Left ventricle myocardium inferior (tissue), 1 donor: Measurements from ENCODE around the gene MOK. TPM values are rescaled to one million over a fixed set of nuclear protein-coding genes. Genes with fewer than 3 reads are reported as not detected.
"Not testable (repeated sequence)": the region's sequence is repeated elsewhere in the genome, so short reads cannot be mapped to it uniquely, and the experiment has no call there.

Experiments used
- DNase-seq: peaks from one replicate; pipeline ENCODE4 v3.0.0-alpha.2; 2020
- H3K27ac ChIP-seq: fragments of 200-600 bp; replicated peaks from 2 replicates; pipeline ENCODE4 v1.8.0; 2021
- H3K27me3 ChIP-seq: fragments of 200-600 bp; 2 replicates; pipeline ENCODE4 v1.8.0; 2021; ENCODE audit warnings: low read depth
- H3K36me3 ChIP-seq: fragments of 200-600 bp; 2 replicates; pipeline ENCODE4 v1.8.0; 2021
- H3K4me1 ChIP-seq: fragments of 200-600 bp; 2 replicates; pipeline ENCODE4 v1.8.0; 2021
- H3K4me3 ChIP-seq: fragments of 200-600 bp; 2 replicates; pipeline ENCODE4 v1.8.0; 2021; ENCODE audit warnings: mild to moderate bottlenecking, moderate library complexity
- H3K9me3 ChIP-seq: fragments of 200-600 bp; replicated peaks from 2 replicates; pipeline ENCODE4 v1.8.0; 2021
- intact Hi-C: fragments of 100-400 bp; cut with micrococcal nuclease; formaldehyde crosslinking; loops from one replicate; pipeline ENCODE4 v1.11.0; 2022
- total RNA-seq: library from RNA; stranded (reverse); fragmentation: NEBNext Ultra II Directional; extraction: Animal tissue kit (Norgen Biotek cat#: 25700); gene quantifications from one replicate; pipeline ENCODE4 v1.2.1, GENCODE V29; 2021
- TF ChIP-seq, protein P1 (sequence below): fragments of 200-600 bp; IDR thresholded peaks from 2 replicates; pipeline ENCODE4 v1.8.0; 2021; ENCODE audit warnings: antibody characterized with exemption, mild to moderate bottlenecking, borderline replicate concordance
- donor health status: DM: no; HTN: yes; CAD: no; lungs with severe emphysema.

The MOK gene
- total RNA-seq, 1 donor from 2014 or later: 12.2 TPM

DNA sequence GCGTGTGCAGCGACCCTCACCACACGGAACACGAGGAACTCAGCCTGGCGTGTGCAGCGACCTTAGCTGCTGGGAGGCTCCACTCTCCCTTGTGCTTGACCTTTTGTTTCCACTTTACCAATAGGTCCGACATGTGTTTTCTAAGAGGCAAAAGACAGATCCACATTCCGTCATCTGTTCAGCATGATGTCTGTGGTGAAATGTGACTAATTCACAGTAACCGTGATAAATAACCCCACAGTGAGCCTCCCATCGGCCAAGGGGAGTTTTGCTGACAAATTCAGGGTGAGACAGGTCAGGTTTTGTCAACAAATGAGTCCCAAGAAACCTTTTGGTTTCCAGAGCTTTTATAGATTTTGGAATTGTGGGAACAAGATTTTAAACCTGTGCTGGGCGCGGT is 55.9 kb downstream of the MOK start:
- peaks cover 7% of the 10 kb centered on the region for H3K4me1 ChIP-seq
- no peaks in the 10 kb centered on the region for H3K9me3 ChIP-seq
- peaks cover 6% of the 10 kb centered on the region for H3K36me3 ChIP-seq
- no peak overlapping the region for H3K27ac ChIP-seq
- DNase-seq: no peak
- TF ChIP-seq, protein P1, sequence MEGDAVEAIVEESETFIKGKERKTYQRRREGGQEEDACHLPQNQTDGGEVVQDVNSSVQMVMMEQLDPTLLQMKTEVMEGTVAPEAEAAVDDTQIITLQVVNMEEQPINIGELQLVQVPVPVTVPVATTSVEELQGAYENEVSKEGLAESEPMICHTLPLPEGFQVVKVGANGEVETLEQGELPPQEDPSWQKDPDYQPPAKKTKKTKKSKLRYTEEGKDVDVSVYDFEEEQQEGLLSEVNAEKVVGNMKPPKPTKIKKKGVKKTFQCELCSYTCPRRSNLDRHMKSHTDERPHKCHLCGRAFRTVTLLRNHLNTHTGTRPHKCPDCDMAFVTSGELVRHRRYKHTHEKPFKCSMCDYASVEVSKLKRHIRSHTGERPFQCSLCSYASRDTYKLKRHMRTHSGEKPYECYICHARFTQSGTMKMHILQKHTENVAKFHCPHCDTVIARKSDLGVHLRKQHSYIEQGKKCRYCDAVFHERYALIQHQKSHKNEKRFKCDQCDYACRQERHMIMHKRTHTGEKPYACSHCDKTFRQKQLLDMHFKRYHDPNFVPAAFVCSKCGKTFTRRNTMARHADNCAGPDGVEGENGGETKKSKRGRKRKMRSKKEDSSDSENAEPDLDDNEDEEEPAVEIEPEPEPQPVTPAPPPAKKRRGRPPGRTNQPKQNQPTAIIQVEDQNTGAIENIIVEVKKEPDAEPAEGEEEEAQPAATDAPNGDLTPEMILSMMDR: no peak
- H3K27me3 ChIP-seq: no peaks in the 10 kb centered on the region
- H3K4me3 ChIP-seq: no peak overlapping the region
- intact Hi-C loops: no loop called here

DNA sequence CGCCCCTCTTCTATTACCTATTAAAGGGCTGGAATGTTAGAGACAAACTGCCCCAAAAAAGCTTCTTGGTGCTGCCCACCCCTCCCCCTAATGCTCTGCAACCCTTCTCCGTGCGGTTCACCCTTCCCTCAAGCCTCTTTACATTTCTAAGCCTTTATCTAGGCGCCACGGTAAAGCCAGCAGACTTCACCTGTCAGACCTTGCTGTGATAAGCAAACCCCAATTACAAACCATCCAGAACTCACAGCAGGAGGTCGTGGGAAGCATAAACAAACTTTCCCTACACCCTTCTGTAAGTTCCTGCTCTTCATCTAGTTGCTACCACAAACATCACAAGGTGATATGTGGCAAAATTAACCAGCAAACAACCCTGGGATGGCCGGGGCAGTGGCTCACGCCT is 56.8 kb downstream of the MOK start:
- H3K4me3 ChIP-seq: no peak overlapping the region
- H3K4me1 ChIP-seq: peaks cover 3% of the 10 kb centered on the region
- TF ChIP-seq, protein P1: no peak
- DNase-seq: no peak
- H3K27ac ChIP-seq: no peak overlapping the region
- no peaks in the 10 kb centered on the region for H3K9me3 ChIP-seq
- H3K36me3 ChIP-seq: peaks cover 6% of the 10 kb centered on the region
- H3K27me3 ChIP-seq: no peaks in the 10 kb centered on the region
- intact Hi-C loops: no loop called here

DNA sequence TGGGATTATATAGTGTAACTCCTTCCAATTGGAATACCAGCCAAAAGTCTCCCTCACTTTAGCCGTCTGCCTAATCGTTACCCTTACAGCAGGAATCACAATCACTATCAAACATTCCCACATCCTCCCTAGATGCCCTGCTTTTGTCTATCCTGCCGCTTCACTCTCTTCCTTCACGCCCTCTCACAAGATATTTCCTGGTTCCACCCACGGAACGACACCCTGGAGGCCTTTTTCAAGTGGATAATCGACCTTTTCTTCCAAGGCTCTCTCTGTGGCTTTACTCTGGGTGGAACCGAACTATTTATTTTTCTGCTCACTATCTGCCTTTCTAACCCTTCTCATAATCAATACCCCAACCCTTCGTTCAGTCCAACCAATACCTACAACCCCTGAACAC is 58.9 kb downstream of the MOK start:
- Histone ChIP-seq H3K27me3 (no peaks in the 10 kb centered on the region), H3K9me3 (no peaks in the 10 kb centered on the region), H3K27ac (no peak overlapping the region), H3K4me3 (no peak overlapping the region), H3K4me1 (no peaks in the 10 kb centered on the region), H3K36me3 (peaks cover 6% of the 10 kb centered on the region)
- no peak for DNase-seq
- intact Hi-C loops: no loop called here
- TF ChIP-seq, protein P1: no peak

DNA sequence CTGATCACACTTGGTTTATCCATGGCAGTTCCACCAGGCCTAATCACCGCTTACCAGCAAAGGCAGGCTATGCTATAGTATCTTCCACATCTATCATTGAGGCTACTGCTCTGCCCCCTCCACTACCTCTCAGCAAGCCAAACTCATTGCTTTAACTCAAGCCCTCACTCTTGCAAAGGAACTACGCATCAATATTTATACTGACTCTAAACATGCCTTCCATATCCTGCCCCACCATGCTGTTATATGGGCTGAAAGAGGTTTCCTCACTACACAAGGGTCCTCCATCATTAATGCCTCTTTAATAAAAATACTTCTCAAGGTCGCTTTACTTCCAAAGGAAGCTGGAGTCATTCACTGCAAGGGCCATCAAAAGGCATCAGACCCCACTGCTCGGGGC is 61.2 kb downstream of the MOK start:
- intact Hi-C loops, DNase-seq, H3K9me3 ChIP-seq: not testable (repeated sequence)

DNA sequence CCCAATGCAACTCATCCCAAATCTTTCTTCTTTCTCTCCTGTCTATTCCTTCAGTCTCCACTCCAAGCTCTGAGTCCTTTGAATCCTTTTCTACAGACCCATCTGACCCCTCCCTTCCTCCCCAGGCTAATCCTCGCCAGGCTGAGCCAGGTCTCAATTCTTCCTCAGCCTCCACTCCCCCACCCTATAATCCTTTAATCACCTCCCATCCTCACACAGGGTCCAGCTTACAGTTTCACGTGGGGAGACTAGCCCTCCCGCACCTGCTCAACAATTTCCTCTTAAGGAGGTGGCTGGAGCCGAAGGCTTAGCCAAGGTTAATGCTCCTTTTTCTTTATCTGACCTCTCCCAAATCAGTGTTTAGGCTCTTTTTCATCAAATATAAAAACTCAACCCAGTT is 63.8 kb downstream of the MOK start:
- no peaks in the 10 kb centered on the region for H3K27me3 ChIP-seq
- no peaks in the 10 kb centered on the region for H3K4me1 ChIP-seq
- no peak overlapping the region for H3K27ac ChIP-seq
- no peaks in the 10 kb centered on the region for H3K36me3 ChIP-seq
- H3K4me3 ChIP-seq: no peak overlapping the region
- no peak for DNase-seq
- intact Hi-C loops: no loop called here
- no peaks in the 10 kb centered on the region for H3K9me3 ChIP-seq
- TF ChIP-seq, protein P1: no peak

More for the DNA sequence above, 61.2 kb downstream of the MOK start:
- H3K4me1 ChIP-seq, H3K27ac ChIP-seq, H3K27me3 ChIP-seq, H3K36me3 ChIP-seq, H3K4me3 ChIP-seq: not testable (repeated sequence)

- H3K27me3 ChIP-seq, H3K4me3 ChIP-seq, H3K27ac ChIP-seq, intact Hi-C loops, H3K36me3 ChIP-seq, DNase-seq, H3K9me3 ChIP-seq, H3K4me1 ChIP-seq: not testable (repeated sequence)
Measured at GRCh38 chr14:102240481-102240880, 64.5 kb downstream of the MOK start.

- Histone ChIP-seq H3K27me3 (no peaks in the 10 kb centered on the region), H3K36me3 (no peaks in the 10 kb centered on the region), H3K27ac (no peak overlapping the region), H3K9me3 (no peaks in the 10 kb centered on the region), H3K4me1 (peaks cover 7% of the 10 kb centered on the region), H3K4me3 (no peak overlapping the region)
- intact Hi-C loops: loop anchor here (5.0 kb wide), 1 partner anchor 73 kb away; no protein-coding TSS in a partner anchor
- DNase-seq: no peak
- TF ChIP-seq, protein P1: no peak
Measured at GRCh38 chr14:102239231-102239630, 65.7 kb downstream of the MOK start.
